GF-D8 (cell line): ENCODE data around the gene FIZ1.

ENCODE experiments used
- DNase-seq: peaks from one replicate; lab custom pipeline; 2025; lab: John Stamatoyannopoulos, UW

Gene FIZ1

GRCh38 chr19:55599468-55599841, at the start of gene FIZ1:
FIZ1 (minus strand) TSS chr19:55599517; CDS start chr19:55597865, 1,652 bp downstream.
- DNase-seq = peak; percentile 94

GRCh38 chr19:55648585-55649267, 49.4 kb upstream of the FIZ1 start:
- no peak for DNase-seq

- DNase-seq = no peak
Measured at GRCh38 chr19:55647732-55648584, 48.6 kb upstream of the FIZ1 start, which contains the start of gene CCDC106. CCDC106 (plus strand) TSS chr19:55648212; CDS start chr19:55649047, 835 bp downstream.

GRCh38 chr19:55646889-55647731, 47.8 kb upstream of the FIZ1 start:
- no peak for DNase-seq

- no peak for DNase-seq
Measured at GRCh38 chr19:55645512-55645881, 46.2 kb upstream of the FIZ1 start.

GRCh38 chr19:55644842-55645511, 45.7 kb upstream of the FIZ1 start:
- no peak for DNase-seq

- DNase-seq = no peak
Measured at GRCh38 chr19:55644191-55644833, 45.0 kb upstream of the FIZ1 start.

GRCh38 chr19:55643887-55644176, 44.5 kb upstream of the FIZ1 start:
- DNase-seq = no peak

GRCh38 chr19:55643003-55643886, 43.9 kb upstream of the FIZ1 start, which contains the start of gene ZNF581:
ZNF581 (plus strand) TSS chr19:55643649; CDS start chr19:55644572, 923 bp downstream.
- DNase-seq = peak; percentile 40

GRCh38 chr19:55642153-55643002, 43.1 kb upstream of the FIZ1 start:
- no peak for DNase-seq

GRCh38 chr19:55641426-55642152, 42.3 kb upstream of the FIZ1 start:
- no peak for DNase-seq

- no peak for DNase-seq
Measured at GRCh38 chr19:55640577-55641425, 41.5 kb upstream of the FIZ1 start, which contains the start of gene ZNF580. ZNF580 (plus strand) TSS chr19:55641002; CDS start chr19:55642509, 1,507 bp downstream.

GRCh38 chr19:55640043-55640576, 40.8 kb upstream of the FIZ1 start:
- DNase-seq = peak; percentile 49

- peak; percentile 29 for DNase-seq
Measured at GRCh38 chr19:55638864-55639359, 39.6 kb upstream of the FIZ1 start.

- no peak for DNase-seq
Measured at GRCh38 chr19:55637534-55637933, 38.2 kb upstream of the FIZ1 start.

- no peak for DNase-seq
Measured at GRCh38 chr19:55636723-55637122, 37.4 kb upstream of the FIZ1 start.

- no peak for DNase-seq
Measured at GRCh38 chr19:55635856-55636440, 36.6 kb upstream of the FIZ1 start.
